Left renal cortex interstitium (tissue), 4 donors: ENCODE data around the gene PDP2. TPM values are rescaled to one million over a fixed set of nuclear protein-coding genes. Genes with fewer than 3 reads are reported as not detected.

Source experiments
- DNase-seq, 4 donors: peaks; one replicate each; pipeline ENCODE4 v3.0.0-alpha.2; 2013; ENCODE audit warnings: low read depth in 4 of 4, low spot score in 2 of 4, missing footprints in 1 of 4
- polyA plus RNA-seq, 4 donors: library from polyadenylated mRNA; unstranded; fragments of 120-200 nt; gene quantifications; one replicate each; pipeline ENCODE4 v1.2.1, GENCODE V29; 2013; ENCODE audit not compliant: insufficient read length in 4 of 4

PDP2 gene
- polyA plus RNA-seq = 10 to 100 TPM; 11.5 to 14.5 (median 13.4) TPM

- peak; percentile 81 to 93 (median 90) for DNase-seq
These were observed at the start of gene PDP2 for GRCh38 chr16:66880288-66881013. TSS of gene PDP2 (plus strand) at chr16:66880515. CDS start at chr16:66884285, 3,770 bp downstream.

GRCh38 chr16:66832190-66832589, 48.1 kb upstream of the PDP2 start:
- no peak for DNase-seq

DNA sequence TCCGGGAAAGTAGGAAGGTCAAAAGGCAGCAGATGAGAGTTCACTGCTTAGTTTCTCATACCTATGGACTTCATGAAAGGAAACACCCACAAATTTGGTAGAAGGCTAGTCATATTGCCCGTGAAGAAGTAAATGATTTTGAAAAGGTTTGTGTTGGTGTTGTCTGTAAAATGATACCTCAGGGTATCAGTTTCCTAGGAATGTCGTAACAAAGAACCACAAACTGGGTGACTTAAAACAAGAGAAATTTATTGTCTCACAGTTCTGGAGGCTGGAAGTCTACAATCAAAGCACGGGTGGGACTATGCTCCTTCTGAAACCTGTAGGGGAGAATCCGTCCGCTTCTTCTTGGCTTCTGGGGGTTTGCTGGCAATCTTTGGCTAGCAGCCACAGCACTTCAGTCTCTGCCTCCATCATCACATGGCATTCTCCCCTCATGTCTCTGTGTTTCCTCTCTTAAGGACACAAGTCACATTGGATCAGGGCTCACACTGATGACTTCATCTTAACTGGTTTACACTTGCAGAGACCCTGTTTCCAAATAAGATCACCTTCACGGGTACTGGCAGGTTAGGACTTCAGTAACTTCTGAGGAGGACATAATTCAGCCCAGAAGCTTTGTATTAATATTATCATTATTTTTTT, 47.5 kb upstream of the PDP2 start:
- DNase-seq = no peak

DNA sequence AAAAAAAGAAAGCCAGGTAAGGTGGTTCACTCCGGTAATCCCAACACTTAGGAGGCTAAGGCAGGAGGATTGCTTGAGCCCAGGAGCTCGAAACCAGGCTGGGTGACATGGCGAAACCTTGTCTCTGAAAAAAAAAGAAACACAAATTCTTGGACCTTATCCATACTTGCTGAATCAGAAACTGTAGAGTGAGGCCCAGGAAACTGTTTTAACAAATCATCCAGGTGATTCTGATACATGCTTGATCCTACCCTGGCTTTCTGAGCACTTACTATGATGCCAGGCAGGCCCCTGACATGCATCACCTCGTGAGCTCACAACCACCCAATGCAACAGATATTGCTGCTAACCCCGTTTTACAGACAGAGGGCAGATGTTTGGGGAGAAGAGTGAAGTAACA, 45.6 kb upstream of the PDP2 start:
- DNase-seq = no peak

- no peak for DNase-seq
These were observed 39.4 kb upstream of the PDP2 start for GRCh38 chr16:66840883-66841282.

DNA sequence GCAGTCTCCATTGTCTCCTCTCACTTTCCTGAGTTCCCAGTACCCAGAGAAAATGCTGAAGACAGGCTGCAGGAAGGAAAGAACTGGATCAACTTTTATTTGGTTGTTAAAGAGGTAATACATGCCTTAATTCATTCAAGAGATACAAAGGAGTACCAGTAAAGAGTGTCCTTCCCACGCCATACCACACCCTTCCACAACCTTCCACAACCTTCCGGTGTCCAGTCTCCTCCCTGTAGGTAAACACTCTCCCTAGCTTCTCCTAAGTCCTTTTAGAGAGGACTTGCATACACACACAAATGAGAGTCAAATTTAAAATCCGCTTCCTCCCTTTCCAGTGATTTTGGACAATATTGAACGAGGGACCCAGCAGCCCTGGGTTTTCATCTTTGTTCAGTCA, 38.9 kb upstream of the PDP2 start:
- no peak for DNase-seq

GRCh38 chr16:66842765-66843164, 37.5 kb upstream of the PDP2 start:
- no peak for DNase-seq

- no peak for DNase-seq
These were observed 37.1 kb upstream of the PDP2 start for GRCh38 chr16:66843191-66843590.

DNA sequence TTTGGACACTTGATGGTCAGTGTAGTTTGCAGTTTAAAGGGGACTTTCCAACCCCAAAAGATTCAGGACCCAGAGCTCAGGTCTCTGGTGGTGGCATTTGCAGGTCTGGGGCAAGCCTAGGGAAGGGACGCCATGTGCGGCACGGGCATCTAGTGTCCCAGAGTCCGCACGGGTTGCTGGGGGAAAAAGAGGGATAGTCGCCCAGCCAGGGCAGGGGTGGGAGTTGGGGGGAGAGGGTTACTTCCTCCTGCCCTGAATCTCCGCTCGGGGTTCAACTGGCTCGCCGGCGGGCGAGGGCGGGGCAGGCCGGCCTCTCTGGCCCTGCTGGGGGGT, 36.3 kb upstream of the PDP2 start:
- DNase-seq = no peak

DNA sequence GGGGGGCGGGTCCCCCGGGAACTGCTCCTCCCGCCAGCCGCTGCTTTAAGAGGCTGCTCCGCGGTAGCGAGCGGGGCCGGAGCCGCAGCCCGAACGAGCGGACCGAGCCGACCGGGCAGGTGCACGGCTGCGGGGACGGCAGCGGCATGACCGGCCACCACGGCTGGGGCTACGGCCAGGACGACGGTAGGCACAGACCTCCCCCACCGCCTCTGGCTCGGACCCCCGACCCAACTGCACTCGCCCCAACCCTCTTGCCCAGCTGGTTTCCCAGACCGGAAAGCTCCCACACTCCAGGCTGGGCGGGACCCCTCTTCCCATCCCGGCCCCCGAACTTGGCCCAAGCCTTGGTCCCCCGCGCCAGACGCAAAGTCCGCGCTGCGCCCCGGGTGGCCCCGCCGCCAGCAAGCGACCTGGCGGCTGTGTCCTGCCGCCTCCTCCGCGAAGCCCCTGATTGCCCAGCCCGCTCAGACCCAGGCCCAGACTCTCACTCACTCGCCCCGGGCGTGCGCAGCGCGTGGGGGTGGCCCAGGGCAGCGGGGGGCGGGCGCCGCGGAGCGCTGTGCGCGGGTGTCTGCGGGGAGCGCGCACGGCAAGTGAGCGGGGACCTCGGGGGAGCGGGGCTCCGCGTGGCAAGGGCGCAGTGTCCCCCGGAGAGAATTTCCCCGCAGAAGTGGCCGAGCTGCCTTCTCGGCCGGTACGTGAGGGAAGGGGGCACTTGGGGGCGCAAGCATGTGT, 35.8 kb upstream of the PDP2 start, which contains the start of gene CA7:
CA7 (plus strand) TSS at position 73 of the 738 bp plus-strand sequence; CDS start at position 147, 74 bp downstream.
- DNase-seq = no peak

DNA sequence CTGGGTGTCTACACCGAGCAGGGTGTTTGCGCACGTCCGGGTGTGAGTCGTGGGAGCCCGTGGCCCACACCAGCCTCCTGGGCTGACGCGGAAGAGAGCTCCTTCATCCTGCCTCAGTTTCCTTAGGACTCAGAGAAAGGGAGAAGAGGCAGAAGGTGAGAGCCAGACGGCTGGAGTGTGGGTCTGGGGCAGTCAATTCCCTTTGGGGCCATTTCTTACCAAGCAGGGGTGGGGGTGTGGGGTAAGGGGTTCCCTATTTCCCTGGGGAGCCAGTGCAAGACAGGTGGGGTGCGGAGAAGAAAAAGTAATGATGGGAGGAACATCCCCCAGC, 35.3 kb upstream of the PDP2 start:
- no peak for DNase-seq

DNA sequence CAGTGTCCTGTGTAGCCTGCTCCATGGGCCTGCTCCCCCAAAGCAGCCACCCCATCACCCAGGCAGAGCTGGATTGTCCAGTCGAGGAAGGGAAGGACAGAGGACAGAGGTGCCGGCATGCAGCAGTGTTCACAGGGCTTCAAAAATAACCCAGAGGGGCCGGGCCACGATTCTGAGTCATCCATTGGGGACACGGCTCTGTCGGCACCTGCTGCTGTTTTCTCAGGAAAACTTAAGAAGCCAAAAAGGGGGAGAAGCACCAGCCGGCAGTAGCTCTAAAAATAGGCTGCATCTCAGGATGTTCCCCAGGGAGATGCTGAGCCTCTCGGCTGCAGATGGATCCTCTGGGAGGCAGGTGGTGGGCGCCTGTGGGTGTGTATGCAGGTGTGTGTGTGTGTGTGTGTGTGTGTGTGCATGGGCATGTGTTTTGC, 34.5 kb upstream of the PDP2 start:
- DNase-seq = no peak

DNA sequence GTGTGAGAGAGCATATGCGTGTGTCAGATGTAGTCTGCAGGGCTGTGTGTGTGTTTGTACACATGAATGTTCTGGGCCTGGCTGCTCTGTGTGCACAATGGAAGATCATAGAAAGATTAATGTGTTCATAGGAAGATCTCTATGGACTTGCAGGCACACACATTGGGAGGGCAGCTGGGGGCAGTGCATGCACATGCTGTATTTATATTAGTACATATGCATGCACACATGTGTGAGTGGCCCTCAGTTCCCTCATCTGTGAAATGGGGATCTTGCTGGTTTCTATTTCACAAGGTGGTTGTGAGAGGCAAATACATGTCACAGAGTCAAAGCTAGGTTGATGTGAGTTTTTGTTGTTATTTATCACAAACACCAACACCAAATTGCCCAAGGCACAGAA, 34.0 kb upstream of the PDP2 start:
- no peak for DNase-seq

GRCh38 chr16:66846831-66847230, 33.5 kb upstream of the PDP2 start:
- DNase-seq = no peak

DNA sequence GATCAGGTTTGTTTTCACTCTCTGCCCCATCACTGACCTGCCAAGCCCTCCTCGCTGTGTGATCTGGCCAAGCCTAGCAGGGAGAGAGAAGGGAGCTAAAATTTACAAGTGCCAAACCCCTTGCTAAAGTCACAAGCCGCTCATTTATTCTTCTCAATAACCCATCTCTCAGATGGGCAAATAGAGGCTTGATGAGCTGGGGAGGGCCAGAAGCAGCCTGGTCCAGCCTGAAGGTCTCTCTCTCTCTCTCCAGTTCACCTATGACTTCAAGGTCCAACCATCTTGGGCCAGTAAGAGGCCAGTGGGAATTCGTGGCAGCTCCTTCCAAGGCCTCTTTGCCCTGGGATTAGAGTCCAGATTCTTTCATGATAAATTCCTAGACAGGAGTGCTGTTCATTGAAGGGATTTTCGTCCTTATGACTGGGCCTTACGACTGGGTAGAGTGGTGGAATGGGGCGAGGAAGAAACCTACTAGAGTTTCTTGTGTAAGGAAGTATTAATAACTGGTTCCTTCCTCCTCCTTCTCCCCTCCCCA, 32.7 kb upstream of the PDP2 start:
- no peak for DNase-seq

DNA sequence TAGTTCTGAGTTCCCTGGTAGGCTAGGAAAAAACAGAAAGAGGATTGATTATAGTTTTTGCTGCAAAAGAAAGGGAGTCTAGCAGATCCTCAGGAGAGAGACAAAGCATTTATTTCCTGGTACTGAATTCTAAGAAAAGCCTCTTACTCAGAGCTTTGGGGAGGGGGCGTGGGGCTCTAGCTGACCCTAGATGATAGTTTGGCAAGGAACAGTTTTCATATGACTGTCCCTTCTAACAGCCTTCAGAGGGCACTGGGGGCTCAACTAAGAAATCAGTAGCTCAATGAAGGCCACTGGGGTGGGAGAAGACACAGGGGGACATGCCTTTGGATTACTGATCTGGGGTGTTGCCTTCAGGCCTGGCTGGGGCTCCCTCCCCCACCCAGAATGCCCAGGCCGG, 32.1 kb upstream of the PDP2 start:
- no peak for DNase-seq

DNA sequence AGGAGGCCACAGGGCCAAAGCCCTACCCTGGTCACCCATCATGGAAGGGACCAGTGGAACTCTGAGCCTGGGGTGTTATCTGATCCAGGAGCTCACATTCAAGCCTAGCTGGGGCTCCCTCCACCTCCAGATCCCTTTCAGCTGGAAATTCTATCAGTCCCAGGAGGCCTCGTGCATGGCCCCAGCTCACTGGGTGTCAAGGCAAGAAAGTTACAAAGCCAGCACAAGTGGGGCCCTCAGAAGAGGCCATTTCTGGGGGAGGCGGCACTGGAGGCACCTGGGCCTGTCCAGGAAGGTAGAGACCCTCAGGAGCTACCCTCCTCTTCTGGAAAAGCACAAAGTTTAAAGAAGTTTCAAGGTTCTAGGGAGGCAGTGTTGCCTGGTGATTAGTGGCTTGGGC, 31.3 kb upstream of the PDP2 start:
- no peak for DNase-seq

GRCh38 chr16:66849549-66849948, 30.8 kb upstream of the PDP2 start:
- DNase-seq = no peak

DNA sequence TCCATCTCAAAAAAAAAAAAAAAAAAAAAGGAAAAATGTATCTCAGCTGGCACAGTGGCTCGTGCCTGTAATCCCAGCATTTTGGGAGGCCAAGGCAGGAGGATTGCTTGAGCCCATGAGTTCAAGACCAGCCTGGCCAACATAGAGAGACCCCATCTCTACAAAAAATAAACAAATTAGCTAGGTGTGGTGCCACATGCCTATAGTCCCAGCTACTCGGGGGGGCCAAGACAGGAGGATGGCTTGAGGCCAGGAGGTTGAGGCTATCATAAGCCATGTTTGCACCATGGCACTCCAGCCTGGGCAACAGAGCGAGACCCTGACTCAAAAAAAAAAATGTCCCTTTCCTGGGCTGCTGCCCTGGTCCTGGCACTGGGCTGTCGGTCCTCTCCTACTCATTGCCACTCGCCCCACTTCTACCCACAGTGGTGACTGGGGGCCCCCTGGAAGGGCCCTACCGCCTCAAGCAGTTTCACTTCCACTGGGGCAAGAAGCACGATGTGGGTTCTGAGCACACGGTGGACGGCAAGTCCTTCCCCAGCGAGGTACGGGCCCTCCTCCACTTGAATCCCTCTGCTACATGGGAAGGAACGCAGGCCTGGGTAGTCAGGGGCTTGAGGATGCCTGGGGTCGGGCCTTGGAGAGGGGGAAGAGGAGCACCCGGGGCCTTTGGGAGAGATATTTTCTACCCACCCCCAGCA, 30.1 kb upstream of the PDP2 start:
- DNase-seq = no peak

DNA sequence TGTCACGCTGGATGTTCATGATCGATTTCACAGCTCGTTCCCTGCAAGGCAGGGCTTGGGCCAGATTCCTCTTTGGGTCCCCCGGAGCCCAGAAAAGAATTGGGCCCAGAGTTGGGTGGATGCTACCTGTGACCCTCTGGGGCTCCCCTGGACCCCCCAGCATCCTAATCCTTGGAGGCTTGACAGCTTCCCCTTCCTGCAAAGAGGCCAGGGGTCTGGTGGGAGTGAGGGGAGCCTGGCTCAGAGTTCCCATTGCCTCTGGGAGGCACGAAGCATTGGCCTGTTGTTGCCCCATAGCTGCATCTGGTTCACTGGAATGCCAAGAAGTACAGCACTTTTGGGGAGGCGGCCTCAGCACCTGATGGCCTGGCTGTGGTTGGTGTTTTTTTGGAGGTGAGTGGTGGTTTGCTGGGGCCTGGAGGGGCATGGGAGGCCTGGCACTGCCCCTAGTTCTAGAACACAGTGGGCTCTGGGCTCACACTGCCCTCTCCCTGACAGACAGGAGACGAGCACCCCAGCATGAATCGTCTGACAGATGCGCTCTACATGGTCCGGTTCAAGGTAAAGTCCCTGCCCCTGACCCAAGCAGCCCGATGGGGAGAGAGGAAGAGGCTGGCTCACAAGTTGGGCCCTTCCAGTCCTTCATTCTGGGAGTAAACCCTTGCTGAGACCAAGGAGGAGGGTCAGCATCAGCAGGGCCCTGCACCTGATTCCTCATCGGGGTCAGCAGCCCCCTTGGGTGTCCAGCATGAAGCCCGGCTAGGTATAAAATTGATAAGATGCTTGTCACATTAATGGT, 28.9 kb upstream of the PDP2 start:
- no peak for DNase-seq
